Mesodermal cell (in vitro differentiated cells): ENCODE results near the gene PRKCA.
"Not testable (repeated sequence)": the region's sequence is repeated elsewhere in the genome, so short reads cannot be mapped to it uniquely, and the experiment has no call there.

Experiments
- H3K27ac ChIP-seq: 2 replicates; pipeline ENCODE4 v1.7.0; 2013; ENCODE audit warnings: mild to moderate bottlenecking, low read depth, low read length, moderate library complexity; ENCODE audit not compliant: severe bottlenecking
- H3K36me3 ChIP-seq: 2 replicates; pipeline ENCODE4 v1.7.1; 2013; ENCODE audit warnings: mild to moderate bottlenecking, low read length, moderate library complexity; ENCODE audit not compliant: control insufficient read depth, insufficient read depth
- H3K4me1 ChIP-seq: one replicate; pipeline ENCODE4 v1.7.1; 2013; ENCODE audit warnings: mild to moderate bottlenecking, low read length; ENCODE audit not compliant: insufficient read depth, control insufficient read depth, poor library complexity, severe bottlenecking
- H3K4me3 ChIP-seq: 2 replicates; pipeline ENCODE4 v1.7.0; 2013; ENCODE audit warnings: low read length, control low read depth, mild to moderate bottlenecking; ENCODE audit not compliant: insufficient read depth, poor library complexity, severe bottlenecking; ENCODE audit errors: extremely low read depth
- H3K9me3 ChIP-seq: 2 replicates; pipeline ENCODE4 v1.7.1; 2013; ENCODE audit warnings: mild to moderate bottlenecking, low read length, moderate library complexity; ENCODE audit not compliant: control insufficient read depth
- WGBS, 2 experiments: methylation state at CpG; one replicate each; pipeline ENCODE4 v1.1.5; 2013; ENCODE audit warnings: missing lambda C conversion rate in 2 of 2; ENCODE audit not compliant: insufficient coverage in 2 of 2; 5-methylcytosine and 5-hydroxymethylcytosine counted together

Gene PRKCA

DNA sequence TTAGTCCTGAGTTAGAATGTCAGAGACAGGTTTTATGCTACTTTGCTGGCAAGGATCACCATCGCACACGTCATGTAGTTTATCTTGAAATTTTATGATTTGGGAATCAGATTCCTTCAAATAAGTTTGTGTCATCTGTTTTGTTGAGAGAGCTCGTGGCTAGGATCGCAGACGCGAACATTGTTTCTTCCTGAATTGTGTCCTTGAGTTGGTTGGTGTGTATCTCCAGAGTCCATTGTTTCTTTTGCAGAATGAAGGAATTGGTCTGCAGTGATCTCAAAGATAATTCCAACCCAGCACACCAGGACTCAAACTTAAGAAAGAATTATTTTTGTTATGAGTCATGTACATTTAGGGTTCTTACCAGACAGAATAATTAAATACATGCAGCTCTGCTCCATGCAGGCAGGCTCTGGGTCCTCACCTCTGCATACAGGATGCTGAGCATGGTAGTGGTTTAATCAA, 51.6 kb downstream of the PRKCA start:
- 87 to 100% methylated on average over 3 to 4 of the region's 6 CpGs for WGBS, 2 experiments
- no peak overlapping the region for H3K4me3 ChIP-seq
- no peak overlapping the region for H3K27ac ChIP-seq
- H3K36me3 ChIP-seq, result no peaks in the 10 kb centered on the region
- H3K4me1 ChIP-seq, result peaks cover 9% of the 10 kb centered on the region
- H3K9me3 ChIP-seq, result no peaks in the 10 kb centered on the region

DNA sequence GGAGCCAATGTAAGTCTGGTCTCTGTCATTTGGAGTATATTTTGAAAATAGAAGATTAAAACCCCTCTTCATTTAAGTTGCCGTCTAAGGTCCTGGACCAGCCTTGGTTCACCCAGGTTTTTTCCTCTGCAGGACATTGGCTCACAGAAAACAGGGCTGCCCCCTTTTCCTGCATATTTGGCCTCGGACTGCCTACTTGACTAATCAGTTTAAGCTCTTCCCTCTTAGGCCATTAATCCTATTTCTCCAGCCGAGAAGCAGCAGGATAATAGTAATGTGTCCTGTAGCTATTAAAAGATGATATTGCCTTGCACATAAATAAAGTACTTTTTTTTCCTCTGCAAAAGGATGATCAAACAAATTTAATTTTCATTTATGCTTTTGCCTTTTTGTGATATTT, 52.1 kb downstream of the PRKCA start:
- H3K27ac ChIP-seq, result no peak overlapping the region
- peaks cover 4% of the 10 kb centered on the region for H3K4me1 ChIP-seq
- WGBS, 2 experiments, result 89 to 100% methylated on average over 1 of the region's 3 CpGs
- H3K9me3 ChIP-seq, result no peaks in the 10 kb centered on the region
- H3K4me3 ChIP-seq, result no peak overlapping the region
- H3K36me3 ChIP-seq, result no peaks in the 10 kb centered on the region

DNA sequence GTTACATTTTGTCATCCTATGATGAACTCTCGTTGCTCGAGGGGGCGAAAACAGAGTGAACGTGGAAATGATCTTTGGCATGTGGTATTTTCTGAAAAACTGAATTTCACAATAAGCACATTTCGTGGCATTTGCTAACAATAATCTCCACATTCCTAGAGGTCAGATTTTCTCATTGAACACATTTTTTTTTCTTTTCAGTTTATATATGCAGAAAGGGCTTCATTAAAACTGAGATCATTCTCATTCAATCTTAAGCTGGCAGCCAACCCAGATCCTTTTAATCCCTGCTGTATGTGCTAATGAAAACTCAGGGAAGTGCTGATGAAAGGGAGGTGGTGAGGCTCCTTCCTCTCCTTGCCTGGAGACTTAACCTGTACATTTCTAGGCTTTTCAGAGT, 52.6 kb downstream of the PRKCA start:
- H3K9me3 ChIP-seq, result no peaks in the 10 kb centered on the region
- H3K27ac ChIP-seq, result no peak overlapping the region
- WGBS, 2 experiments, result 90% methylated on average over 5 of the region's 5 CpGs; no CpG with 5 or more reads in 1 of the 2 experiments

DNA sequence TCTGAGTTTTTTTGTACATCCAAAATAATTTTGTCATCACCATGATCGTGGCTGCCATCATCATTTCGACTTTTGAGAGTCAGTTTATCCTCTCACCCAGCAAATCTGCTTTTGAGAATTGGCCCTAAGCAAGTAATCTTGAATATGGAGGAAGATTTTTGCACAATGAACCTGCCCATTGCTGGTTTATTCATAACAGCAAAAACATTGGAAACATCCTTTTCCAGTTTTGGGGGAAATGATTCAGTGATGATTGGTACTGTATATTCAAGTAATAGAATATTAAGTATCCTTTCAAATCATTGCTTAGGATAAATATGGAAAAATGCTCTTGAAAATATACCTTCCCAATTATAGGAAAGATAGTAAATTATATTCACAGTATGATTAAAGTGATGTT, 53.1 kb downstream of the PRKCA start:
- no peaks in the 10 kb centered on the region for H3K4me1 ChIP-seq
- no peaks in the 10 kb centered on the region for H3K36me3 ChIP-seq
- 86 to 100% methylated on average over 2 of the region's 2 CpGs for WGBS, 2 experiments
- no peaks in the 10 kb centered on the region for H3K9me3 ChIP-seq
- H3K27ac ChIP-seq, result no peak overlapping the region
- no peak overlapping the region for H3K4me3 ChIP-seq

More for the DNA sequence above, 52.6 kb downstream of the PRKCA start:
- H3K4me1 ChIP-seq, result no peaks in the 10 kb centered on the region
- H3K36me3 ChIP-seq, result no peaks in the 10 kb centered on the region
- no peak overlapping the region for H3K4me3 ChIP-seq

DNA sequence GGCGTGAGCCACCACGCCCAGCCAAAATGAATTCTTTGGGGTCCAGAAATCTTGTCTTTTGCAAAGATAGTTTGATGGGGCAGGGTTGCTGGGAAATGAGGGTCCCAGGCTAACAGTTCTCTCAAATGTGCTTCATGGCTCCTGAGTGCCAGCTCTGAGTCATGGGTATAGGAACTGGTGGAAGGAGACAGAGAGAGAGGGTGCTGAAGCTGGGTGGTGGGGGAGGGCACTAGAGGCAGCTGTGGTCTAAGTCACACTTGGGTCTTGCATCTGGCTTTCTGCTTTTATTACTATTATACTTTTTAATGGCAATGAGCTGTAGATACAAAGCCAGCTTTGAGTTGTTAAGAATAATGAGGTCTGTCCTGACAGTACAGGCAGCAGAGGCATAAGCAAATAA, 54.6 kb downstream of the PRKCA start:
- 86 to 100% methylated on average over 1 to 2 of the region's 2 CpGs for WGBS, 2 experiments
- no peaks in the 10 kb centered on the region for H3K9me3 ChIP-seq
- H3K4me3 ChIP-seq, result no peak overlapping the region
- no peaks in the 10 kb centered on the region for H3K36me3 ChIP-seq
- H3K27ac ChIP-seq, result no peak overlapping the region
- H3K4me1 ChIP-seq, result no peaks in the 10 kb centered on the region

DNA sequence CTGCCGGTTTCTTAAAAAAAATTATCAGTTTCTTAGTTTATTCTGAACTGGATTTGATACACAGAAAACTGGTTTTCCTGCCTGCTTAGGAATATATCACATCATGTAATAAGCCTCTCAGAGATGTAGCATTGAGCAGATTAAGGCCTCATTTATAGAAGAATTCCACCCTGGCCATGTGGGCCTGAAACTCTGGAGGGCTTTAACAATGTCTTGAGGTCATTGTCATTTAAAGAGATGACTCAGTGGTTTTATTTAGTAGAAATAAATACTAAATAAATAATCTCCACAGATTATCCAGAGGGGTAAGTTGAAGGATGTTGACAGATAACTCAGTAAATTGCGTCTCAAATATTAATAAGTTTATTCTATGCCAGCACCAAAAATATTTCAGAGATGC, 56.9 kb downstream of the PRKCA start:
- Histone ChIP-seq H3K4me1 (no peaks in the 10 kb centered on the region), H3K36me3 (no peaks in the 10 kb centered on the region), H3K4me3 (no peak overlapping the region), H3K9me3 (no peaks in the 10 kb centered on the region), H3K27ac (no peak overlapping the region)
- WGBS, 2 experiments, result no CpG with 5 or more reads among the region's 2 CpGs

DNA sequence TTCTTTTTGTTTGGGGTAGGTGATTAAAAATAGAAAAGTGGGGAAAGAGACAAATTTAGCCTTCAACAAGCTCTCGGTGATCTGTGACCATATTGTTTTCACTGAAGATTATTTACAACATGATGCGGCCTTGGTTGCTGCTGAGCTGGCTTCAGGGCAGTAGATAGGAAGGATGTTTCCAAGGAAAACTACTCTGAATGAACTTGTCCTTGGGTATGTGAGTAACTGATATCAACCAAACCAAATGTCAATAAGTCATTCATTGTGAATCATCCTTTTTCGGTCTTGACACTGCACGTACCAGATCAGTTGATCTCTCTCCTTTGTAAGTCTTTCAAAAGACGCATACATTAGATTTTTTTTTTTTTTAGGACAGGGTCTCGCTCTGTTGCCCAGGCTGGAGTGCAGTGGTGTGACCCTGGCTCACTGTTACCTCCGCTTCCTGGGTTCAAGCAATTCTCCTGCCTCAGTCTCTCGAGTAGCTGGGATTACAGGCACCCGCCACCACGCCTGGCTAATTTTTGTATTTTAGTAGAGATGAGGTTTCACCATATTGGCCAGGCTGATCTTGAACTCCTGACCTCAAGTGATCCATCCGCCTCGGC, 58.6 kb downstream of the PRKCA start:
- H3K9me3 ChIP-seq, H3K4me1 ChIP-seq, H3K27ac ChIP-seq, H3K36me3 ChIP-seq, H3K4me3 ChIP-seq: not testable (repeated sequence)
- 89 to 91% methylated on average over 7 to 8 of the region's 12 CpGs for WGBS, 2 experiments

DNA sequence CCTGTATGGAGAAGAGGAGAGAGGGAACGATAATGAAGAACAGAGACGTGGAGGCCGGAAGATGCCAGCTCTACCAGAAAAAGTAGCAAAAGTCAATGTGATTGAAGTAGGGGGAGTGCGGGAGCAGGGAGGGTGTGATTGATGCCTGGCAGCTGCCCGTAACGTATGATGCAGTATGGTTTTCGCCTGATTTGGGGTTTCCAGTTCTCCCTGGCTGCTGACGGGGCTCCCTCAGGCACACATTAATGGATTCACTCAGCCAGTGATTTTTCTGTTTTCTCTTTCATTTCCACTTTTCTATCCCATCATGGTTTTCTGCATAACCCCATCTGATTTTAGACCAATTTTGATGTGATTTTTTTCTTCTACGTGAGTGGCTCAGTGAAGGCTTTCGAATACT, 62.1 kb downstream of the PRKCA start:
- no peak overlapping the region for H3K4me3 ChIP-seq
- no peaks in the 10 kb centered on the region for H3K9me3 ChIP-seq
- H3K36me3 ChIP-seq, result no peaks in the 10 kb centered on the region
- H3K4me1 ChIP-seq, result no peaks in the 10 kb centered on the region
- WGBS, 2 experiments, result 95 to 97% methylated on average over 8 to 9 of the region's 10 CpGs
- no peak overlapping the region for H3K27ac ChIP-seq

DNA sequence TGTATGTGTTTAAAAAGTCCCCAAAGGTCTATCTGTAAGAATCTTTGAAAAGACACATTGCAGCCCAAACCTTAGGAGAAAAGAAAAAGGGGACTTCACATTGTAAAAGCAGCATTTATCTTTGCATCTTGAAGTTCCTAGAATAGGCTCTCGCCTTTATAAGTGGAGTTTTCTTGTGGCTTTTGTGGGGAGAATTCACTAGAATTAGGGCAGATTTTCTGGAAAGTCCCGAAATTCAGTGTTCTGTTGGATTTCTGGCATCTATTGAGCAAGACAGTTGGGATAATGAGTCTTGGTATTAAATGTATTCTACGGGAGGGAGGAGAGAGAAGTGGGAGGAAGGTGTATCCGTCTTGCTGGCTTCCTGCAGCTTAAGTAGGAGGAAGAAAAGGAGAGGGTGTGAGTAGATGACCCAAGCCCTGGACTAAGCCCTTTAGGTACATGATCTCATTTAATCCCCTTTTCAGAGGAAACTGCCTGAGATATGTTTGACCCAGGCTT, 62.6 kb downstream of the PRKCA start:
- Histone ChIP-seq H3K36me3 (no peaks in the 10 kb centered on the region), H3K9me3 (no peaks in the 10 kb centered on the region), H3K4me1 (no peaks in the 10 kb centered on the region), H3K27ac (no peak overlapping the region), H3K4me3 (no peak overlapping the region)
- 50 to 64% methylated on average over 4 of the region's 4 CpGs for WGBS, 2 experiments

DNA sequence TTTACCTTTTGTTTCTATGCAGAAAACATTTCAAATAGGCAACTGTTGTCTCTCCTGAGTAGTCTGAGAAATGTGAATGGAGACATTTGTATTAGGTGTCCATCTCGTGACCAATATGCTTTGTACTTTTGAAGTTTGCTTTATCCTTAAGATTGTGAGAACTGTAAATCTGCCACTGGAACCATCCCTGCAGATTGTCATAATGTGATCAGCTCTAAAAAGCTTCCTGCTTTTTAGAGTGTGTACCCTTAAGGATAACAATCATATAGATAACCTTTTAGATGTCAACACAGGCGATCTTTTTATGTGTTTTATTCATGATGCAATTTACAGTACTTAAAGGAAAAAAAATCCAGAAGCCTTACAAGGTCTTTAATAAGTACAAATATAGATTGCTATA, 63.5 kb downstream of the PRKCA start:
- Histone ChIP-seq H3K27ac (no peak overlapping the region), H3K9me3 (no peaks in the 10 kb centered on the region), H3K36me3 (no peaks in the 10 kb centered on the region), H3K4me1 (no peaks in the 10 kb centered on the region), H3K4me3 (no peak overlapping the region)
- 83 to 90% methylated on average over 1 of the region's 2 CpGs for WGBS, 2 experiments

DNA sequence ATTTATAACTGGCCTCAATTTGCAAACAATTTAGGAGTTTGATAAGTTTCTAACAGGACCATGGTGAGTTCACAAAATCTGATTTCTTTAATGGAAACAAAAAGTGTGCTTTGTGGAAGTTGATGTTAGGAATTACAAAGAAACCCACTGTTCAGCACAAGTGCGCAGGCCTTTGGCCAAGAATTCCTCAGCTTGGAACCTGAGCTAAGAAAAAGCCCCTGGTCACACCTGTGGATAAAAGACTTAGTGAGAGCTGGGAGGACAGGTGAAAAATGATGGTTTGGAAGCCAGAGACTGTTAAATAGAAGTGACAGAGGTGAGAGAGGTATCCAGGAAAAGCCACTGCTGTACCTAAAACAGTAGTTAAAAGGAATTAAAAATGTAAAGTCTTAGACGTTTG, 64.7 kb downstream of the PRKCA start:
- Histone ChIP-seq H3K4me3 (no peak overlapping the region), H3K9me3 (no peaks in the 10 kb centered on the region), H3K4me1 (no peaks in the 10 kb centered on the region), H3K27ac (no peak overlapping the region), H3K36me3 (no peaks in the 10 kb centered on the region)
- 100% methylated on average over 1 to 2 of the region's 2 CpGs for WGBS, 2 experiments
